Uterus (tissue), 4 donors: ENCODE data around the gene ALPG. TPM values are rescaled to one million over a fixed set of nuclear protein-coding genes. Genes with fewer than 3 reads are reported as not detected.

Source experiments
- DNase-seq, 2 donors: peaks; one replicate each; pipeline ENCODE4 v3.0.0-alpha.2; 2019 to 2020
- H3K27ac ChIP-seq, 2 donors: fragments of 200-600 bp; sonication (generic); 1 replicate in 1 of 2; 2 replicates in 1 of 2; pipeline ENCODE4 v1.5.1; 2016 to 2018
- H3K27me3 ChIP-seq, 2 donors: fragments of 200-600 bp; sonication (generic); one replicate each; pipeline ENCODE4 v1.5.1; 2018 to 2019; ENCODE audit warnings: control low read depth in 1 of 2
- H3K36me3 ChIP-seq, 2 donors: fragments of 200-600 bp; sonication (generic); one replicate each; pipeline ENCODE4 v1.5.1; 2019; ENCODE audit warnings: control low read depth in 1 of 2
- H3K4me1 ChIP-seq, 2 donors: fragments of 200-600 bp; sonication (generic); one replicate each; pipeline ENCODE4 v1.5.1; 2018 to 2019; ENCODE audit warnings: control low read depth in 1 of 2
- H3K4me3 ChIP-seq, 2 donors: fragments of 200-600 bp; sonication (generic); 1 replicate in 1 of 2; 2 replicates in 1 of 2; pipeline ENCODE4 v1.5.1; 2018 to 2019; ENCODE audit warnings: mild to moderate bottlenecking in 1 of 2
- H3K9me3 ChIP-seq, 2 donors: fragments of 200-600 bp; sonication (generic); one replicate each; pipeline ENCODE4 v1.5.1; 2019; ENCODE audit warnings: control low read depth in 1 of 2
- POLR2A ChIP-seq, 2 donors: fragments of 450-650 bp; IDR thresholded peaks; one replicate each; pipeline ENCODE4 v1.6.1; 2016; ENCODE audit warnings: antibody characterized with exemption in 2 of 2, mild to moderate bottlenecking in 1 of 2, moderate library complexity in 1 of 2
- intact Hi-C: fragments of 100-400 bp; cut with DNase I; formaldehyde crosslinking; loops from one replicate; pipeline ENCODE4 v1.15.1; 2023; ENCODE audit warnings: low total_unique reads
- total RNA-seq, 4 donors: library from RNA; depleted of rRNA in 3 of 4; stranded (reverse); fragments of >200 nt in 3 of 4; gene quantifications; one replicate each; pipeline versions ENCODE4 v1.1.0 to v1.2.4, GENCODE V29; 2014 to 2023
- TF ChIP-seq, protein P1 (sequence below), 4 experiments: fragments of 200-600 bp in 2 of 4; fragments of 450-650 bp in 2 of 4; sonication (generic) in 2 of 4; IDR thresholded peaks; one replicate each; pipeline ENCODE4 v1.5.1; 2016 to 2019; ENCODE audit warnings: antibody characterized with exemption in 4 of 4, mild to moderate bottlenecking in 2 of 4, moderate library complexity in 1 of 4
- donor health status: DM: yes; HTN: yes; CAD: no.

The ALPG gene
- total RNA-seq, 4 donors from 2014 or later = not detected

GRCh38 chr2:232418466-232419244 is 12.0 kb downstream of the ALPG start:
- TF ChIP-seq, protein P1, sequence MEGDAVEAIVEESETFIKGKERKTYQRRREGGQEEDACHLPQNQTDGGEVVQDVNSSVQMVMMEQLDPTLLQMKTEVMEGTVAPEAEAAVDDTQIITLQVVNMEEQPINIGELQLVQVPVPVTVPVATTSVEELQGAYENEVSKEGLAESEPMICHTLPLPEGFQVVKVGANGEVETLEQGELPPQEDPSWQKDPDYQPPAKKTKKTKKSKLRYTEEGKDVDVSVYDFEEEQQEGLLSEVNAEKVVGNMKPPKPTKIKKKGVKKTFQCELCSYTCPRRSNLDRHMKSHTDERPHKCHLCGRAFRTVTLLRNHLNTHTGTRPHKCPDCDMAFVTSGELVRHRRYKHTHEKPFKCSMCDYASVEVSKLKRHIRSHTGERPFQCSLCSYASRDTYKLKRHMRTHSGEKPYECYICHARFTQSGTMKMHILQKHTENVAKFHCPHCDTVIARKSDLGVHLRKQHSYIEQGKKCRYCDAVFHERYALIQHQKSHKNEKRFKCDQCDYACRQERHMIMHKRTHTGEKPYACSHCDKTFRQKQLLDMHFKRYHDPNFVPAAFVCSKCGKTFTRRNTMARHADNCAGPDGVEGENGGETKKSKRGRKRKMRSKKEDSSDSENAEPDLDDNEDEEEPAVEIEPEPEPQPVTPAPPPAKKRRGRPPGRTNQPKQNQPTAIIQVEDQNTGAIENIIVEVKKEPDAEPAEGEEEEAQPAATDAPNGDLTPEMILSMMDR (IDR thresholded peaks at IDR 0.05) = no peak
- TF ChIP-seq POLR2A (IDR thresholded peaks at IDR 0.05) = no peak
- Histone ChIP-seq H3K4me1 (peaks cover 0 to 5% of the 10 kb centered on the region in 2 donors), H3K27ac (no peak overlapping the region), H3K9me3 (no peaks in the 10 kb centered on the region), H3K4me3 (no peak overlapping the region), H3K27me3 (peaks cover 0 to 9% of the 10 kb centered on the region in 2 donors), H3K36me3 (no peaks in the 10 kb centered on the region)
- intact Hi-C loops = no loop called here
- DNase-seq = no peak

DNA sequence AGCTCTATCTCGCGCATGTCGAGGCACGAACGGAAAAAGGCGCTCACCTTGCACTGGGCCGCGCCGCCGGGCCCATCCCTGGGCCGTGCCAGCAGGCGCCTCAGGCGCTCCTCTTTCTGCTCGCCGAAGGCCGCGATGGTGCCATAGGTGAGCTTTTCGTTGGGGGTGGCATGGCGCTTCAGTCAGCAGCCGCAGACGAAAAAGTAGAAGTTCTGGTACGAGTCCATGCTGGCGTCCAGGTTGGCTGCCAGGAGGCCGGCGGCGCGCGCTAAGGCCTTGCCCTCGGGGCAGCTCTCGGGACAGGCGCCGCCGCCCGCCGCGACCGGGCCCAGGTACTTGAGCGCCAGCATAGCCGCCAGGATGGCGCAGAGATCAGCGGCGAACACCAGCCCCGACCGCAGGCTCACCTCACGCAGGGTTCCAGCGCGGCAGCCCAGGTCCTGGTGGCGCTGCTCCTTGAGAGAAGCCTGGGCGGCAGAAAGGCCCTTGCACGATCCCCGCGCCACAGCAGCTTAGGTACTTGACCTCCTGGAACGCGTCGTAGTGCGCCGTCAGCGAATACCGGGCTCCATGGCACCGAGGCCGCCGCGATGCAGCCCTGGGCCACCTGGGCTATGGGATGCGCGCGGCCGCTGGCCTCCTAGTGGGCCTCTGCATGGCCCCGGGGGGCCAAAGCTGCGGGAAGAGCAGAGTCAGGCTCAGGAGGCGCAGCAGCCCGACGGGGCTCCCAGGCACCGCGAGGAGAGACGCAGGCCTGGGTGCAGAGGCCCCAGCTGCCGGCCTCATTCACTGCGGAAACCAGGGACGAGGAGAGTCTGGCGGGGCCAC is 12.8 kb downstream of the ALPG start:
- no peak for DNase-seq
- no peak overlapping the region for H3K4me3 ChIP-seq
- TF ChIP-seq POLR2A (IDR thresholded peaks at IDR 0.05) = no peak
- TF ChIP-seq, protein P1 (IDR thresholded peaks at IDR 0.05) = no peak
- intact Hi-C loops = no loop called here
- H3K27me3 ChIP-seq = peaks cover 0 to 9% of the 10 kb centered on the region in 2 donors
- no peak overlapping the region for H3K27ac ChIP-seq
- H3K9me3 ChIP-seq = no peaks in the 10 kb centered on the region
- H3K36me3 ChIP-seq = no peaks in the 10 kb centered on the region
- peaks cover 0 to 5% of the 10 kb centered on the region in 2 donors for H3K4me1 ChIP-seq

DNA sequence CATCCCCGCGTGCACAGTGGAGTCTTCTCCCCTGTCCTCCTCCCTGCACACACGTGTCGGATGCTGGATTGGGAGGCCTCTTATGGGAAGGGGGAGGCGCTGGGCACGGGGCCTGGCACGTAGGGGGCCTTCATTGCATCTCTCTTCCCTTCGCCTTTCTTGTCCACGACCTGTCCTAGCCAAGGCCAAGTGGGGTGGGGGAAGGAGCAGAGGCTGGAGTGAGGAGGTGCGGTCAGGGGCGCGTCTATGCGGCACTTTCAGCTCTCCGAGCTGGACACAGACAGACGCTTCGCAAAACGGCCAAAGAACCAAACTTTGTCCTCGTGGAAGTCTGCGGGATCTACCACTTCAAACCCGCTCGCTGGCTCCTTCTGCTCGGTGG is 13.4 kb downstream of the ALPG start:
- Histone ChIP-seq H3K27me3 (peaks cover 0 to 9% of the 10 kb centered on the region in 2 donors), H3K4me1 (peaks cover 0 to 5% of the 10 kb centered on the region in 2 donors)
- no peak for DNase-seq

GRCh38 chr2:232420463-232421188 is 14.0 kb downstream of the ALPG start:
- intact Hi-C loops = no loop called here
- Histone ChIP-seq H3K9me3 (no peaks in the 10 kb centered on the region), H3K27ac (no peak overlapping the region), H3K4me3 (no peak overlapping the region), H3K4me1 (peaks cover 0 to 5% of the 10 kb centered on the region in 2 donors), H3K27me3 (peaks cover 0 to 9% of the 10 kb centered on the region in 2 donors), H3K36me3 (no peaks in the 10 kb centered on the region)
- DNase-seq = no peak
- TF ChIP-seq, protein P1 (IDR thresholded peaks at IDR 0.05) = no peak
- TF ChIP-seq POLR2A (IDR thresholded peaks at IDR 0.05) = no peak

More for the DNA sequence above, 13.4 kb downstream of the ALPG start:
- intact Hi-C loops = no loop called here
- Histone ChIP-seq H3K4me3 (no peak overlapping the region), H3K36me3 (no peaks in the 10 kb centered on the region), H3K9me3 (no peaks in the 10 kb centered on the region), H3K27ac (no peak overlapping the region)
- TF ChIP-seq, protein P1 (IDR thresholded peaks at IDR 0.05) = no peak
- TF ChIP-seq POLR2A (IDR thresholded peaks at IDR 0.05) = no peak
